ENCODE measurements around the gene MYOF. TPM values are rescaled to one million over a fixed set of nuclear protein-coding genes. Genes with fewer than 3 reads are reported as not detected.

MYOF gene
- total and polyA plus RNA-seq, 2 experiments from 2014 or later = 101 to 261 TPM

DNA sequence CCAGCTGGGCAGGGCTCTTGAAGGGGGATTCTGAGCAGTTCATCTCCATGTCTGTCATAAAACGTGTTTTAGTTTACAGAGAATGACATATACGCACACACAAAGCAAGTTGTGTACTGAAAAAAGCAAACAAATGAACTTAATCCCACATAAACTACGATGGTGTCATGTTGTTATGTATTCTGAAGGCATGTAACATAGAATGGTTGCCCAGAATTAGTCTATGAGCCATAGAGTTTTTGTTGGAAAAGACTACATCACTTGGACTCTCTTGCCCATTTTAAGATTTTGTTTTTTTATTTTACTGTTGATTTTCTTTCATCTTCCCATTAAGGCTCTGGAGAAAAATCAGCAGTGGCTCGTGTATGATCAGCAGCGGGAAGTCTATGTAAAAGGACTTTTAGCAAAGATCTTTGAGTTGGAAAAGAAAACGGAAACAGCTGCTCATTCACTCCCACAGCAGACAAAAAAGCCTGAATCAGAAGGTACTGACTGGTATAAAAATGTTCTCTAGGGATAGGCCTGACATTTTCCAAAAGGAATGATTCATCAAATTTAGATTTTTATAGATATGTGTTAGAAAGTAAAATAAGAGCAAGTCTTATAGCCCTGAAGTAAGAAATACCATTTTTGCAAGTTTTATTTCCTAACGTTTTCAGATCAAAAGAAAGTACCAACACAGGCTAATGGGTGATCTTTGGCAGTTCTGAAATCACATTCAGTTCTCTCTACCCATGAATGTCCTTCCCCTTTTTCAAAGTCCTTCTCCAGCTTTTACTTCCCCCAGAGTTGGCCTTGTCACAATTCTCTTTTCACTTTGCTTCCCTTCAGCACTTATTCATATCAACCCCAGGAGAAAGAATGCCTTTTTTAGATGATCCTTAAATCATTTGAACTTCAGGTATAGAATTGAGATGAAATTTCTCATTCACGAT, 33.2 kb upstream of the MYOF start:
- in situ Hi-C loops (cut with MboI) = loop anchor here (25.0 kb wide), 2 partner anchors 428 to 628 kb away; no protein-coding TSS in a partner anchor
- 24 to 26% methylated on average over 8 of the region's 8 CpGs for WGBS, 2 experiments (ENCODE audit: low coverage in 1 of 2, low lambda C conversion rate in 2 of 2, missing lambda C conversion rate in 2 of 2)

DNA sequence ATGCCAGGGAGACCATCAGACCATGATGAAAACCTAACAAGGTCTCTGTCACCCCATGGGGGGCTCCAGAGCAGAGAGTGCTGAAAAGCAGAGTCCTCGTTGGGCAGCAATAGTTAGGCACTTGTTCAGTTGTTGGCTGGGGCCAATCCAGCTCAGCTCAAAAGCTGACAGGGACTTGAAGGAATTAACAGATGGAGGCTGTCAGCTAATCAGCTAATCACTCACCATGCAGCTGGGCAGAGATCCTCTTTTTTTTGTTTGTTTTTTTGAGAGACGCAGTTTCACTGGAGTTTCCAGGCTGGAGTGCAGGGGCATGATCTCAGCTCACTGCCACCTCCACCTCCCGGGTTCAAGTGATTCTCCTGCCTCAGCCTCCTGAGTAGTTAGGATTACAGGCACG, 32.4 kb upstream of the MYOF start:
- peak overlapping the region; percentile 42 for H2AFZ ChIP-seq
- no peaks in the 10 kb centered on the region for H3K27me3 ChIP-seq (replicated peaks; ENCODE audit: insufficient read depth)
- peaks cover 19% of the 10 kb centered on the region for H3F3A ChIP-seq (ENCODE audit: insufficient read depth)
- DNase-seq = no peak
- no peaks in the 10 kb centered on the region for H3K79me2 ChIP-seq (ENCODE audit: insufficient read depth)
- peak overlapping the region; percentile 51 for H3K4me2 ChIP-seq (ENCODE audit: unreplicated experiment)
- no peaks in the 10 kb centered on the region for H4K20me1 ChIP-seq (ENCODE audit: insufficient read depth)
- H3K36me3 ChIP-seq (ENCODE audit: low read depth) = no peaks in the 10 kb centered on the region; the same call in 1 of the 2 replicates
- H3K9ac ChIP-seq = peak overlapping the region; percentile 66
- no peak overlapping the region for H3K4me3 ChIP-seq
- peaks cover 23% of the 10 kb centered on the region for H3K4me1 ChIP-seq (ENCODE audit: insufficient read depth)
- in situ Hi-C loops (cut with MboI) = loop anchor here (25.0 kb wide), 2 partner anchors 427 to 627 kb away; no protein-coding TSS in a partner anchor
- H3K9me3 ChIP-seq (ENCODE audit: low read depth) = no peaks in the 10 kb centered on the region
- H3K27ac ChIP-seq = peak overlapping the region; percentile 83
- TF ChIP-seq EZH2phosphoT487 (IDR thresholded peaks at IDR 0.05; ENCODE audit: insufficient read depth, low read depth) (no peak), EZH2 (IDR thresholded peaks at IDR 0.05; ENCODE audit: insufficient read depth, poor library complexity, severe bottlenecking) (no peak)
- H3K9me2 ChIP-seq (ENCODE audit: insufficient read depth) = no peaks in the 10 kb centered on the region
- WGBS, 2 experiments (ENCODE audit: low coverage in 1 of 2, low lambda C conversion rate in 2 of 2, missing lambda C conversion rate in 2 of 2) = 60 to 77% methylated on average over 4 of the region's 4 CpGs

More for the DNA sequence above, 33.2 kb upstream of the MYOF start:
- TF ChIP-seq EZH2phosphoT487 (IDR thresholded peaks at IDR 0.05; ENCODE audit: insufficient read depth, low read depth) (no peak), EZH2 (IDR thresholded peaks at IDR 0.05; ENCODE audit: insufficient read depth, poor library complexity, severe bottlenecking) (no peak)
- Histone ChIP-seq H3K27ac (peak overlapping the region; percentile 83), H3K36me3 (ENCODE audit: low read depth) (no peaks in the 10 kb centered on the region; the same call in 1 of the 2 replicates), H3K27me3 (replicated peaks; ENCODE audit: insufficient read depth) (no peaks in the 10 kb centered on the region), H3K4me2 (ENCODE audit: unreplicated experiment) (peak overlapping the region; percentile 51), H3F3A (ENCODE audit: insufficient read depth) (peaks cover 19% of the 10 kb centered on the region), H2AFZ (peak overlapping the region; percentile 42), H3K9me2 (ENCODE audit: insufficient read depth) (no peaks in the 10 kb centered on the region), H3K4me1 (ENCODE audit: insufficient read depth) (peaks cover 23% of the 10 kb centered on the region), H4K20me1 (ENCODE audit: insufficient read depth) (no peaks in the 10 kb centered on the region), H3K9ac (peak overlapping the region; percentile 66), H3K9me3 (ENCODE audit: low read depth) (no peaks in the 10 kb centered on the region), H3K4me3 (no peak overlapping the region), H3K79me2 (ENCODE audit: insufficient read depth) (no peaks in the 10 kb centered on the region)
- DNase-seq = peak; percentile 81

DNA sequence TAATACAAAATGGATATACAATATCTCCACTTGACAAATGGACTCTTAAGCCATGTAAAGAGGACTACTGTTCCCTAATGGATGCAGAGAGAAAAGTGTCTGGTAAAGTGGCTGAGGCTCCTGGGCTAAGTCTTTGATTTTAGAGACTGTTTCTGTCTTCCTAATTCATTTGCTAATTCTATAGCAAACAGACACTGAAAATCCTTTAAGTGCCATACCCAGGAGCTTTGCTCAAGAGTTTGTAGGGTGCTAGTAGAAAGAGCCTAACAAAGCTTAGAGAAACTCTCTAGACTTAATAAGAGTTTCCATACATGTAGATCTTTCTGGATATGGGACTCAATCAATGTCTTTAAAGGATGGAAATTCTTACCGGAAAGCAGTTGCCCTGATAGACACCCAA, 31.0 kb upstream of the MYOF start:
- Histone ChIP-seq H3K4me3 (no peak overlapping the region), H3K79me2 (ENCODE audit: insufficient read depth) (no peaks in the 10 kb centered on the region), H3K9me3 (ENCODE audit: low read depth) (no peaks in the 10 kb centered on the region), H3K4me1 (ENCODE audit: insufficient read depth) (peaks cover 23% of the 10 kb centered on the region), H3K4me2 (ENCODE audit: unreplicated experiment) (peak overlapping the region; percentile 6), H3K9ac (0 out of 2 replicates have a peak overlapping the region, but pooled peaks have one; percentile 6), H3K27me3 (replicated peaks; ENCODE audit: insufficient read depth) (no peaks in the 10 kb centered on the region), H2AFZ (peak overlapping the region; percentile 7; the same call in 1 of the 2 replicates), H3K36me3 (ENCODE audit: low read depth) (no peaks in the 10 kb centered on the region; the same call in 1 of the 2 replicates), H3K27ac (peak overlapping the region; percentile 41), H4K20me1 (ENCODE audit: insufficient read depth) (no peaks in the 10 kb centered on the region), H3K9me2 (ENCODE audit: insufficient read depth) (no peaks in the 10 kb centered on the region), H3F3A (ENCODE audit: insufficient read depth) (peaks cover 19% of the 10 kb centered on the region)
- no peak for TF ChIP-seq EZH2 (IDR thresholded peaks at IDR 0.05; ENCODE audit: insufficient read depth, poor library complexity, severe bottlenecking)
- TF ChIP-seq EZH2phosphoT487 (IDR thresholded peaks at IDR 0.05; ENCODE audit: insufficient read depth, low read depth) = no peak
- in situ Hi-C loops (cut with MboI) = loop anchor here (25.0 kb wide), 2 partner anchors 426 to 626 kb away; no protein-coding TSS in a partner anchor
- DNase-seq = no peak
- 96 to 100% methylated on average over 1 of the region's 1 CpG for WGBS, 2 experiments (ENCODE audit: low coverage in 1 of 2, low lambda C conversion rate in 2 of 2, missing lambda C conversion rate in 2 of 2)

DNA sequence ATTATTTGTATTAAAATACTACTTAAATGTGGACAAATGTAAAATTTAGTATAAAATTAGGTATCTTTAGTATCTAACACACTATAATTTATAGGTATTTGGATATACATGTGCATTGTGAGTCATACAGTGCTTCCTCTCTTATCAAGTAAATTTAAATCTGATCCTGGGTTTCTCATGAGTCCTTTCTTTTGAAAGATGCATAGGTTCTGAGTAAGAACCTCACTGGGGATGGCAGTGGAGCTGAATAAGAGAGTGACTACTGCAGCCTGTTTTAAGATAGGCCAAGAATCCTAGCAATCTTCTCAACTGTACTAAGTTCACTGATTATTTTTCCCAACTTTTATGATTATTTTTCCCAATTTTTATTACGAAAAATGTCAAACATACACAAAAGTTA, 30.4 kb upstream of the MYOF start:
- no peaks in the 10 kb centered on the region; the same call in 1 of the 2 replicates for H3K36me3 ChIP-seq (ENCODE audit: low read depth)
- TF ChIP-seq EZH2phosphoT487 (IDR thresholded peaks at IDR 0.05; ENCODE audit: insufficient read depth, low read depth) = no peak
- TF ChIP-seq EZH2 (IDR thresholded peaks at IDR 0.05; ENCODE audit: insufficient read depth, poor library complexity, severe bottlenecking) = no peak
- H3K27ac ChIP-seq = peak overlapping the region; percentile 41
- H3K79me2 ChIP-seq (ENCODE audit: insufficient read depth) = no peaks in the 10 kb centered on the region
- no peaks in the 10 kb centered on the region for H4K20me1 ChIP-seq (ENCODE audit: insufficient read depth)
- peak overlapping the region; percentile 6 for H3K4me2 ChIP-seq (ENCODE audit: unreplicated experiment)
- no peaks in the 10 kb centered on the region for H3K9me3 ChIP-seq (ENCODE audit: low read depth)
- H3K4me3 ChIP-seq = no peak overlapping the region
- 96 to 100% methylated on average over 1 of the region's 1 CpG for WGBS, 2 experiments (ENCODE audit: low coverage in 1 of 2, low lambda C conversion rate in 2 of 2, missing lambda C conversion rate in 2 of 2)
- in situ Hi-C loops (cut with MboI) = loop anchor here (25.0 kb wide), 2 partner anchors 425 to 625 kb away; no protein-coding TSS in a partner anchor
- peaks cover 23% of the 10 kb centered on the region for H3K4me1 ChIP-seq (ENCODE audit: insufficient read depth)
- H3K27me3 ChIP-seq (replicated peaks; ENCODE audit: insufficient read depth) = no peaks in the 10 kb centered on the region
- peak; percentile 81 for DNase-seq
- H2AFZ ChIP-seq = peak overlapping the region; percentile 7; the same call in 1 of the 2 replicates
- no peaks in the 10 kb centered on the region for H3K9me2 ChIP-seq (ENCODE audit: insufficient read depth)
- peaks cover 19% of the 10 kb centered on the region for H3F3A ChIP-seq (ENCODE audit: insufficient read depth)
- 0 out of 2 replicates have a peak overlapping the region, but pooled peaks have one; percentile 6 for H3K9ac ChIP-seq
